HG02678 (cell line): Measurements from ENCODE around the gene ETHE1.

Source experiments
- ATAC-seq: cut with Tn5 transposase; IDR thresholded peaks from one replicate; pipeline ENCODE4 v1.9.1; 2021; ENCODE audit warnings: mild to moderate bottlenecking, moderate library complexity; ENCODE audit not compliant: unreplicated experiment

Gene ETHE1

DNA sequence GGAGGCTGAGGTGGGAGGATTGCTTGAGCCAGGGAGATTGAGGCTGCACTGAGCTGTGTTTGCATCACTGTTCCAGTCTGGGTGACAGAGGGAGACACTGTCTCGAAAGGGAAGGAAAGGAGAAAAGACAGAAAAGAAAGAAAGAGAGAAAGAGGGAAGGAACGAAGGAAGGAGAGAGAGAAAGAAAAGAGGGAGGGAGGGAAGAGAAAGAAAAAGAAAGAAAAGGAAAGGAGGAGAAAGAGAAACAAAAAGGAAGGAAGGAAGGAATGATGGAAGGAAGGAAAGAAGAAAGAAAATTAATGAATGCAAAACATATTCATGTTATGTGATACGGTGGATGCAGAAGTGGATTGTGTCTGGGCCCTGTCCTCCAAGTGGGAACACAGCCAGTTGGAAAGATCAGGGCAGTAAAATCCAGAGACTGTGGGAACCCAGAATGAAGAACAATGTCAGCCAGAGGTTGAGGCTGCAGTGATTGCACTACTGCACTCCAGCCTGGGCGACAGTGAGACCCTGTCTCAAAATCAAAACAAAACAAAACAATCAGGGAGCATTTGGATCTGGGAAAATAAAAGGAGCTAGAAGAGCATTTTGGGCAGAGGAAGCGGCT is 28.7 kb downstream of the ETHE1 start:
- ATAC-seq = no peak

DNA sequence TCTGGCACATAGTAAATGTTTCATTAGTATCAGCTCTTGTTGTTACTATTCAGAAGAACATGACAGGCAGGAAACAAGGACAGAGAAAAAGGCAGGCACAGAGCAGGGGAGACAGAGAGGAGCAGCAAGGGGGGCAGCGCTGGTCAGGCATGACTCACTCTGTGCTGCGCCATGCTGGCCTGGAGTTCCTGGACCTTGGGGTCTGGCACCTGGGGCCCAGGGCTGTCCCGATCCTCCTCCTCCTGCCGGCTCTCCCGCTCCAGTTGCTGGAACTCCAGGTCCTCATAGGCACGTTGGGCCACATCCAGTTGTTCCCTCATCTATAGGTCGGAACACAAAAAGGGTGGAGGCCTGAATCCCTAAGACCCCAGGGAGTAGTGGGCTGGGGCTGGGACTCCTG is 30.0 kb downstream of the ETHE1 start:
- ATAC-seq = no peak

DNA sequence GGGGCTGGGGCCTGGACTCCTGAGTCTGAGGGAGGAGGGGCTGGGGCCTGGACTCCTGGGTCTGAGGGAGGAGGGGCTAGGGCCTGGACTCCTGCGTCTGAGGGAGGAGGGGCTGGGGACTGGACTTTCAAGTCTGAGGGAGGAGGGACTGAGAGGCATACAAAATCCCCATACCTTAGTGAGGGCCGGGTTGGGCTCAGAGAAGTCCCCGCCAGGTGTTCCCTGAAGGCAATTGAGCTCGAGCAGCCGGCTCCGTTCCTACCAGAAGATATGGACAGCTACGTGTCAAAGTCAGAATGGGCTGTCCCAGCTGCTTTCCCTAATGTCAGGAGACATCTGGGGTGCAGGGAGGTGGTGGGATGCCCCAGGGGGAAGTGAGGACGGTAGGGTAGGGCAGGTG is 31.9 kb downstream of the ETHE1 start:
- no peak for ATAC-seq

DNA sequence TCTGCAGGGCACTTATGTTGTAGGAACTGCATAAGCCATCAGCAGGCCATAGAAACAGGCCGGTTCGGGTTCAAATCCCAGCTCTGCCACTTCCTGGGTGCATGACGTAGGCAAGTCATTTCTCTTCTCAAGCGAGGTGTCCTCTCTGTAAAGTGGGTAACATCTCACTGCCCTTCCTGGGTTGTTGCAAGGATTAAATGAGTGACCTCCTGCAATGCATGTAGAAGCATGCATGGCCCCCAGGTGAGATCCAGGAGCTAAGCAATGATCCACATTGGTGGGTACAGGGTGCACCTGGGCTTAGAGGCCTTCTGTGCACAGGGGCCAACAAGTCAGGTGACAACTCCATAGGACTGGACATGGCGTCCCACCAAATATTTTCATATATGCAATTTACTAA is 36.2 kb downstream of the ETHE1 start:
- ATAC-seq = no peak

DNA sequence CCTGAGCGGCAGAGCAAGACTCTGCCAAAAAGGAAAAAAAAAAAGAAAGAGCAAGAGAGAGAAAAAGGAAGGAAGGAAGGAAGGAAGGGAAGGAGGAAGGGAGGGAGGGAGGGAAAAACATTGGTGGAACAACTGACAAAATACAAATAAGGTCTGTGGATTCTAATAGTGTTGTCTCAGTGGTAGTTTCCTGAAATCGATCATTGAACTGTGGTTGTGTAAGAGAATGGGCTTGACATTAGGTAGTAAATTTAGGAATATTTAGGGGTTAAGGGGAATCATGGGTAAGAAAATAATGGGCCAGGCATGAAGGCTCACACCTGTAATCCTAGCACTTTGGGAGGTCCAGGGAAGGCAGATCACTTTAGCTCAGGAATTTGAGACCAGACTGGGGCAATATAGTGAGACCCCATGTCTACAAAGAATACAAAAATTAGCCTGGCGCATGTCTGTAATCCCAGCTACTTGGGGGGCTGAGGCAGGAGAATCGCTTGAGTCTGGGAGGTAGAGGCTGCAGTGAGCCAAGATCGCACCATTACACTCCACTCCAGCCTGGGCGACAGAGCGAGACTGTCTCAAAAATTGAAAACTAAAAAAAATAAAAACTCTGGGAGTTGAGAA is 36.9 kb downstream of the ETHE1 start:
- ATAC-seq = no peak

DNA sequence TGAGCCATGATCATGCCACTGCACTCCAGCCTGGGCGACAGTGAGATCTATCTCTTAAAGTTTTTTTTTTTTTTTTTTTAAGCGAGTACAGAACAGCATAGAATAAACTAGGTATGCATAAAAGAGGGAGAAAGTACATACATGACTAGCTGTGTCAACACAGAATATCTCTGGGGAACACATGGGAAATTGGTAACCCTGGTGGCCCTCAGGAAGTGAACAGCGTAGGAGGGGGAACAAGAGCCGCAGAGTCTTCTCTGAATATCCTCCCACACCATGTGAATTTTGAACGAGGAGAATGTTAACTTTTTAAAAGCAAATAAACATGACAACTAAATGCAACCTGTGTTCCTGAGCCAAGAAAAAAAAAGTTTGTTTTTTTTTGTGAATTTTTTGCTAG is 37.7 kb downstream of the ETHE1 start:
- ATAC-seq = peak; percentile 45

DNA sequence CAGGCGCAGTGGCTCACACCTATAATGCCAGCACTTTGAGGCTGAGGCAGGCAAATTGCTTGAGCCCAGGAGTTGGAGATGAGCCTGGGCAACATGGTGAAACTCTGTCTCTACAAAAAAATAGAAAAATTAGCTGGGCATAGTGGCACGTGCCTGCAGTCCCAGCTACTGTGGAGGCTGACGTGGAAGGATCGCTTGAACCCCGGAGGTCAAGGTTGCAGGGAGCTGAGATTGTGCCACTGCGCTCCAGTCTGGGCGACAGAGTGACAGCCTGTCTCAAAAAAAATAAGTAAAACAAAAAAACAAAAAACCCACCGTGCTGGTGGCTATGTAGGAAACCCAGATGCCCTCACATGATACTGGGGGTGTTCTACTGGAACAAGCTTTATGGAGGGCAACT is 38.8 kb downstream of the ETHE1 start:
- no peak for ATAC-seq

DNA sequence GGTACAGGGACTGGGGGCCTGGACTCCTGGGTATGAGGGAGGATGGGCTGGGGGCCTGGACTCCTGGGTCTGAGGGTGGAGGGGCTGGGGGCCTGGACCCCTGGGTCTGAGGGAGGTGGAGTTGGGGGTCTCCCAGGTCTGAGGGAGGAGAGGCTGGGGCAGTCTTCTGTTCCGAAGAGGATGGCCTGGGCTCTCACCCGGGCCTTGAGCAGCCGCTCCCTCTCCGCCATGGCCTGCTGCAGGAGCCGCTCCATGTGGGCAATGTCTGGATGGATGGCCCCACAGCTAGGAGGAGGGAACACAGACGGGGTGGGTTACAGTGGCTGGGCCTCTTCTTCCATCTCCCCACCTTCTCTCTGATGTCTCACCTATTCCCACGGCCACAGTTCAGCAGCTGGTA is 40.6 kb downstream of the ETHE1 start:
- ATAC-seq = no peak

DNA sequence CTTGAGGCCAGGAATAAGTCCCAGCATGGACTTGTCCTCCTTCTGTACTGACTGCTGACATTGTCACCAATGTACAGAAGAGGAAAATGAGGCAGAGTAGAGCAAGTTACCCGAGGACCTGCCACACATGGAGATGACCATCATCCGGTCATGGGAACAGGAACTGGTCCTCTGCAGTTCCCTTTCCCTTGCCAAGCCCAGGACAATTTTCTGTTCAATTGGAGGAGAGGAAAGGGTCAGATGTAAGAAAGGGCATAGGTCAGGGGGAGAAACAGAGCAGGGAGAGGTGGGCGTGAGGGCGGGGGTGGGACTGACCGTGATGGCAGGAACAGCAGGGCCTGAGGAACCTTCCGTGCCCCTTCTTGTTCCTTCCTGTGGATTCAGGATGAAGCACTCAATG is 41.0 kb downstream of the ETHE1 start:
- ATAC-seq = no peak

DNA sequence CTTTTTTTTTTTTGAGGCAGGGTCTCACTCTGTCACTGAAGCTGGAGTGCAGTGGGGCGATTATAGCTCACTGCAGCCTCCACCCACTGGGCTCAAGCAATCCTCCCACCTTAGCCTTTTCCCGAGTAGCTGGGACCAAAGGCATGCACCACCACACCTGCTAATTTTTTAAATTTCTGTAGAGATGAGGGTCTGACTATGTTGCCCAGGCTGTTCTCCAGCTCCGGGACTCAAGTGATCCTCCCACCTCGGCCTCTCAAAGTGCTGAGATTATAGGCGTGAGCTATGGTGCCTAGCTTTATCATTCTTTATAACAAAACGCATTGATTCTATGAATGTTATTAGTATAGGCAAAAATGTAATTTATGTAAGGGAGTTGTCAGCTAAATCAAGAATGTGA is 43.7 kb downstream of the ETHE1 start:
- no peak for ATAC-seq

DNA sequence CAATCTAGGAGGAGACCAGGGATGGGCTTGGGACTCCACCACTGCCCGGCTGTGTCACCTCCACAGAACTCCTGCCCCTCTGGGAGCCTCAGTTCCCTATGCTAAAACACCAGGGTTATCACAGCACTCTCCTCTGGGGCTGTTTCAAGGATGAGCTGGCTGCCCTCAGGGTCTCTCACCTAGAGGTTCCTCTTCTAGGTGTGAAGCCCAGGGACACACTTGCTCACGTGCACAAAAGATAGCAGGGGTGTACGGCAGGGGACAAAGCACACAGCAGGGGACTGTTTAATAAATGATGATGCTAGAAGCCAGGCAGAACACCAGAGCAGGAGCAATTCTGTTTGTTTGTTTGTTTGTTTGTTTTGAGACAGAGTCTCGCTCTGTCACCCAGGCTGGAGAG is 44.8 kb downstream of the ETHE1 start:
- no peak for ATAC-seq

DNA sequence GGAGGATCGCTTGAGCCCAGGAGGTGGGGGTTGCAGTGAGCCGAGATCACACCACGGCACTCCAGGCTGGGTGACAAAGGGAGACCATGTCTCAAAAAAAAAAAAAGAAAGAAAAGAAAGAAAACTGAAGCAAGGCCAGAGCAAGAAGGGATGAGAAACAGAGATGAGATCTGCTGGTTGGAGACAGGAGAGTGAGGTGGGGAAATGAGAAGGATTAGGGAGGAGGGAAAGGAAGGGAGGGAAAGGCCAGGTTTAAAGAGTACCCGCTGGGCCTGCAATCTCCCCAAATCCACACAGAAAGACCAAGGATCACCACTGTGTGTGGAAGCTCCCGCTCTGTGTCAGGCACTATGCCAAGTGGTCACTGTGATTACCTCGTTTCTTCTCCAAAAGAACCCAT is 45.3 kb downstream of the ETHE1 start:
- ATAC-seq = no peak

DNA sequence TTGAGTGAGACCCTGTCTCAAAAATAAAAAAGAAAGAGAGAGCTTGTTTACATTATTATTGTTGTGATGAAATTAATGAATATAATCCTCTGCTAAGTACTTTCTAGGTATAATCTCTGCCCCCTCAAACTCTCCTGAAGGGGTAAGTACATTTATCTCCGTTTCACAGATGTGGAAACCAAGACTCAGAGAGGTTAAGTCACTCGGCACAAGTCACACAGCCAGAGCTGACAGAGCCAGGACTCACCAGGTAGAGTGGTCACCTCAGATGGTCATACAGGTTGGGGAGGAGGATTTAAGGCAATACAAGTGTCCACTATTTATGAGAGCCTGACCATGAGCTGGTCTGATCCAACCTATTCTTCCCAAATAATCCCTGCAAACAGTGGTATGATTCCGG is 46.4 kb downstream of the ETHE1 start:
- no peak for ATAC-seq

DNA sequence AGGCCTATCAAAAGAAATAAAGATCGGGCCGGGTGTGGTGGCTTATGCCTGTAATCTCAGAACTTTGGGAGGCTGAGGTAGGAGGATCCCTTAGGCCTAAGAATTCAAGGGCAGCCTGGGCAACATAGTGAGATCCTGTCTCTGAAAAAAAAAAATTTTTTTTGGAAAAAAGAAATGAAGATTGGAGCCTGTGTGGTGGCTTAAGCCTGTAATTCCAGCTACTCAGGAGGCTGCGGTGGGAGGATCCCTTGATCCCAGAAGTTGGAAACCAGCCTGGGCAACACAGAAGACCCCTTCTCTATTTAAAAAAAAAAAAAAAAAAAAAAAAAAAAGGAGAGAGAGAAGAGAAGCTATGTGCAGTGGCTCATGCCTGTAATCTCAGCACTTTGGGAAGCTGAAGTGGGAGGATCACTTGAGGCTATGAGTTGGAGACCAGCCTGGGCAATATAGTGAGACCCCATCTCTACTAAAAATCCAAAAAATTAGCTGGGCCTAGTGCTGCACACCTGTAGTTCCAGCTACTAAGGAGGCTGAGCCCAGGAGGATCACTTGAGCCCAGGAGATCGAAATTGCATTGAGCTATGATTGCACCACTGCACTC is 46.9 kb downstream of the ETHE1 start:
- no peak for ATAC-seq

DNA sequence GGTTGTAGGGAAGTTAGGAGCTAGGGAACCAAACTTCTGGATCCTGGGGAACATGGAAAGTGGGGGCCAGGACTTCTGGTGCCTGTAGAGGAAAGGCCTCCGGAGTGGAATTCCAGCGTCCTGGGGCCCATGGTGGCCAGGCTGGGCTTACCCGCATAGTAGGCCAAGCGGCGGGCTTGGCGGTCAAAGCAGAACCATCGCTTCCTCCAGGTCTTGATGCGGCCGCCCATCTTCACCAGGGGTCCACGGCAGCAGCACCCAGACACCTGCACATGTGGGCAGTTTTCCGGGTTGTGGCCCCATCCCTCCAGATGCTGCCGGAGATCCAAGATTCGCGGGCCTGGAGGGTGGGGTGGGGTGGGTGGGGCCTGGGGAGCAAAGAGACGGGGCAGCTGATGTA is 47.8 kb downstream of the ETHE1 start:
- ATAC-seq = no peak

DNA sequence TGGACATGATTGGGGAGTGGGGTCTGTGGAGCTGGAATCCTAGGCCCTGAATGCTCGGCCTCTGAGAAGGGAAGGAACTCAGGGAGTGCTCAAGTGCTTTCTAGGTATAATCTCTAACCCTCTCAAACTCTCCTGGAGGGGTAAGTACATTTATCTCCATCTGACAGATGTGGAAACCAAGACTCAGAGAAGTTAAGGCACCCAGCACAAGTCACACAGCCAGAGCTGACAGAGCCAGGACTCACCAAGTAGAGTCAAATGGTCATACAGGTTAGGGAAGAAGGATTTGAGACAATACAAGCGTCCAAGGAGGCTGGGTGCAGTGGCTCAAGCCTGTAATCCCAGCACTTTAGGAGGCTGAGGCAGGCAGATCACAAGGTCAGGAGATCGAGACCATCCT is 48.7 kb downstream of the ETHE1 start:
- no peak for ATAC-seq

DNA sequence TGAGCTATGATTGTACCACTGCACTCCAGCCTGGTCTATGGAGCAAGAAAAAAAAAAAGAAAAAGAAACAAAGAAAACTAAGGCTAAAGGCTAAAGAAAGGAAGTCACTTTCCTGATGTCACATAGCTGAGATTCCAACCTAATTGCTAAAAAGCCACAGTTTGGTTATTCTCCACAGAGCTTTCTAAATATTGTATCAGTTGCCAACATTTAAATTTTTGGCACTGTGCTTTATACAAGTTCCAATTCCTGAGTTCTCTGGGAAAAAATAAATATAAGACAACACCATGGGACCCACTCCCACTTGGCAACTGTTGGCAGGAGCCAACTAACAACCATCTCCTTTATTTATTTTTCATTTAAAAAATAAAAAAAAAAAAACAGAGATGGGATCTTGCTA is 50.4 kb downstream of the ETHE1 start:
- no peak for ATAC-seq

DNA sequence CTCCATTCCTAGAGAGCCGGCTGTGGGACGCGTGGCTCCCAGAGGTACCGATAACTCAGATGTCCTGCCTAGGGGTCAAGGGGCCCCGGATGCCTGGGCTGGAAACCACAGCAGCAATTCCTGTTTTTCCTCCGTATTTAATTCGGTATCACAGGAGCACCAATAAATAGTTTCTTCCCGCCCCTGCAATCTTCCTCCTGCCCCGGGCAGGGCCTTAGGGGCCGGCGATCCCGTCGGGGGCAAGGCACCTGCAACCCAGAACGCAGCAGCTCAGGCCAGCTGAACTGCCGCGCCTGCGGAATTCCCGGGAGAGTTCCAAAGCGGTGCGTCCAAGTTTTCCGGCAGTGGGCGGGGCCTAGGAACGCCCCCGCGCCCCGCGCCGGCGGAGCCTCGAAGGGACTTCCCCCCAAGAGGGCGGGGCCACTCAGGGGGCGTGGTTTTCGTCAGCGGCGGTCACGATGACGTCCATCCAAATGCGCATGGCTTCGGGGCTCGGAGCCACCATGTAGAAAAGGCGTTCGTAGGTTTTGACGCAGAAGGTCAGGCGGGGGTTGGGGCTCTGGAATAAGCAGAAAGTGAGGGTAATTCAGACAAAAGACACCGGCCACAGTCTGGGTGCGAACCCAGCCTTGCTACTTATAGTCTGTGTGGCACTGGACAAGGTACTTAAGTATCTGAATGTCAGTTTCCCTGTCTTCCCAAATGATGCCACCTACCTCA is 51.9 kb downstream of the ETHE1 start:
- peak; percentile 62 for ATAC-seq

DNA sequence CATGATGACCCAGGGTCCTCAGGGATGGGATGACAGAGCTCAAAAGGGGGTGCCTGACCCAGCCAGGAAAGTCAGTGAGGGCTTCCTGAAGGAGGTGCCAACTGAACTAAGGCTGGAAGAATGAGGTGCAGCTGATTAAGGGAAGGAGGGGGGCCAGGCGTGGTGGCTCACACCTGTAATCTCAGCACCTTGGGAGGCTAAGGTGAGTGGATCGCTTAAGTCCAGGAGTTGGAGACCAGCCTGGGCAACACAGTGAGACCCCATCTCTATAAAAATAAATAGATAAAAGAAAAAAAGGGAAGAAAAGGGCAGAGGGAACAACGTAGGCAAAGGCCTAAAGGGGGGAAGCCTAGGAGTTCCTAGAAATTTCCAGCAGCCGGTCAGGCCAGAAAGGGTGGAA is 52.5 kb downstream of the ETHE1 start:
- no peak for ATAC-seq

DNA sequence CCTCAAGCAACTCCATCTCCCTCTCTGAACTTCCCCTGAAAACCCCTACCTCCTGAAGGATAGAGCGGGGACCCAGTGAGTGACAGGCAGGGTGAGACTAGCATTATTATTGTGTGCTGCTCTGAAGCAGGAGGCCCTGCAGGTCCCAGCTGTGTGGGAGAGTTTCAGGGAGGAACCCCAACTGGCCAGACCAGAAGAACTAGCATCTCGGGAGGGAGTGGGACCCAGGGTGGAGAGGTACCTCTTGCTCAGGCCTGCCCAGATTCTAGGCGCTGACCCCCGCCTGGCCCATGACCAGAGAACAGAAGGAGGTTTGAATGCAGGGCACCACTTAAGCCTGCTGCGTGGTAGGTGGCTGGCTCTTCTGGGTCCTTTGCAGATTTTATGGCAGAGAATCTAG is 55.9 kb downstream of the ETHE1 start:
- no peak for ATAC-seq

DNA sequence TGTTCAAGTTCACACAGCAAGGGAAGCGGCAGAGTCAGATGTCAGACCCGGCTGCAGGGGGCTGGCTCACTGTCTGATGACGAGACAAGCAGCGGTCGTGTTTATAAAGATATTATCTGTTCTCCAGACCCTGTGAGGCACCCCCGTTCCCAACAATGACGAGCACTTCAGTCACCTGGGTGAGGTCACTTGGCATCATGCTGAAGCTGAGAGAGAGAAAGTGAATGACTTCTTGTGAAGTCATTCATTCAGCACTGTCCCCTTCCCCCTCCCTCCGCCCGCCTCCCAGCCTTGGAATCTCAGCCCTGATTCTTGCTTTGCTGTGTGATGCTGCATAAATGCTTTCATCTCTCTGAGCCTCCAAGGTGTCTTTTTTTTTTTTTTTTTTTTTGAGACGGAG is 56.7 kb downstream of the ETHE1 start:
- no peak for ATAC-seq

DNA sequence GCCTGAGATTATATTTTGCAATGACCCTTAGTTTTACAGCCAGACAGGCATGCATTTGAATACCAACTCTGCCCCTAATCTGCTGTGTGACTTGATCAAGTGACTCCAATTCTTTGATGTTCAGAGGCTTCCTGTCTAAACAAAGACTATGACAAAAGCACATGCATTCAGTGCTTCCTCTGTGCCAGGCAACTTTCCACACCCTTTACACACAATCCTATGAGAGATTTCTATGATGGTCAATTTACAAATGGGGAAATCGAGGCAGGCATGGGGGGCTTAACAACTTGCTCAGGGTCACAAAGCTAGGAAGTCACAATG is 57.9 kb downstream of the ETHE1 start:
- ATAC-seq = no peak
